HepG2 (cell line): ENCODE data around the gene DBNDD2. TPM values are rescaled to one million over a fixed set of nuclear protein-coding genes. Genes with fewer than 3 reads are reported as not detected.

Source experiments
- ARNT ChIP-seq: fragments of 450-650 bp; IDR thresholded peaks from 2 replicates; pipeline ENCODE4 v1.6.1; 2017
- ATF1 ChIP-seq: IDR thresholded peaks from 2 replicates; pipeline ENCODE4 v1.6.1; 2016; ENCODE audit warnings: mild to moderate bottlenecking, control low read depth
- EHMT2 ChIP-seq: fragments of 200-600 bp; sonication (generic); IDR thresholded peaks from 2 replicates; pipeline ENCODE4 v1.7.0; 2017; ENCODE audit warnings: antibody characterized with exemption, low read depth, low read length, borderline replicate concordance
- GABPA ChIP-seq, 2 experiments: IDR thresholded peaks; 2 replicates each; pipeline ENCODE4 v1.6.1; 2011 to 2016; ENCODE audit warnings: low read depth in 2 of 2, low read length in 1 of 2, missing biosample characterization in 1 of 2, missing genetic modification characterization in 1 of 2
- GZF1 ChIP-seq: sonication (generic); formaldehyde crosslinking; IDR thresholded peaks from 2 replicates; pipeline ENCODE4 v1.5.1; 2020; ENCODE audit warnings: mild to moderate bottlenecking, missing genetic modification reagents
- HMGA1 ChIP-seq: sonication (generic); formaldehyde crosslinking; conservative IDR thresholded peaks from 2 replicates; pipeline ENCODE4 v1.4.0; 2020; ENCODE audit warnings: missing genetic modification reagents
- JUNB ChIP-seq: sonication (generic); formaldehyde crosslinking; IDR thresholded peaks from 2 replicates; pipeline ENCODE4 v1.8.0; 2022; ENCODE audit warnings: missing genetic modification reagents, mild to moderate bottlenecking, borderline replicate concordance
- KLF6 ChIP-seq: IDR thresholded peaks from 2 replicates; pipeline ENCODE4 v1.8.0; 2016; ENCODE audit warnings: missing biosample characterization, missing genetic modification reagents
- MAFF ChIP-seq: IDR thresholded peaks from 2 replicates; pipeline ENCODE4 v1.6.1; 2011; ENCODE audit warnings: low read depth, low read length, improper control_type of control experiment
- PRMT3 ChIP-seq: sonication (generic); formaldehyde crosslinking; IDR thresholded peaks from 2 replicates; pipeline ENCODE4 v1.8.1; 2022; ENCODE audit warnings: low read depth, mild to moderate bottlenecking, moderate library complexity, missing genetic modification reagents, borderline replicate concordance
- SIN3A ChIP-seq: IDR thresholded peaks from 2 replicates; pipeline ENCODE4 v1.6.1; 2011; ENCODE audit warnings: low read depth, mild to moderate bottlenecking, control low read depth, low read length, borderline replicate concordance
- SPEN ChIP-seq: sonication (generic); formaldehyde crosslinking; IDR thresholded peaks from 2 replicates; pipeline ENCODE4 v1.5.1; 2020; ENCODE audit warnings: low read depth, mild to moderate bottlenecking, missing genetic modification reagents
- SRF ChIP-seq: IDR thresholded peaks from 2 replicates; pipeline ENCODE4 v1.6.1; 2011; ENCODE audit warnings: mild to moderate bottlenecking, low read depth, low read length, moderate library complexity
- ZNF143 ChIP-seq: sonication (generic); formaldehyde crosslinking; IDR thresholded peaks from 2 replicates; pipeline ENCODE4 v1.4.0; 2020; ENCODE audit warnings: missing genetic modification reagents
- ZNF331 ChIP-seq: sonication (generic); formaldehyde crosslinking; IDR thresholded peaks from 2 replicates; pipeline ENCODE4 v1.4.0; 2020; ENCODE audit warnings: missing genetic modification reagents
- ZNF333 ChIP-seq: sonication (generic); formaldehyde crosslinking; IDR thresholded peaks from 2 replicates; pipeline ENCODE4 v1.4.0; 2020; ENCODE audit warnings: mild to moderate bottlenecking, missing genetic modification reagents, borderline replicate concordance
- ZNF383 ChIP-seq: sonication (generic); formaldehyde crosslinking; IDR thresholded peaks from 2 replicates; pipeline ENCODE4 v1.4.0; 2020; ENCODE audit warnings: missing genetic modification reagents, mild to moderate bottlenecking, borderline replicate concordance
- ZNF501 ChIP-seq: sonication (generic); formaldehyde crosslinking; IDR thresholded peaks from 2 replicates; pipeline ENCODE4 v1.5.1; 2020; ENCODE audit warnings: mild to moderate bottlenecking, moderate library complexity, missing genetic modification reagents
- ZNF552 ChIP-seq: sonication (generic); formaldehyde crosslinking; IDR thresholded peaks from 2 replicates; pipeline ENCODE4 v1.9.0; 2022; ENCODE audit warnings: missing genetic modification reagents, mild to moderate bottlenecking, borderline replicate concordance
- ZNF660 ChIP-seq: sonication (generic); formaldehyde crosslinking; IDR thresholded peaks from 2 replicates; pipeline ENCODE4 v1.5.1; 2020; ENCODE audit warnings: mild to moderate bottlenecking, low read depth, missing genetic modification reagents, borderline replicate concordance
- ZNF782 ChIP-seq: sonication (generic); formaldehyde crosslinking; IDR thresholded peaks from 2 replicates; pipeline ENCODE4 v1.4.0; 2020; ENCODE audit warnings: missing genetic modification reagents, mild to moderate bottlenecking, borderline replicate concordance
- ZSCAN9 ChIP-seq: IDR thresholded peaks from 2 replicates; pipeline ENCODE4 v1.6.1; 2016; ENCODE audit warnings: borderline replicate concordance
- polyA plus RNA-seq, 8 experiments: library from polyadenylated mRNA; depleted of rRNA in 3 of 8; stranded (reverse) in 7 of 8; unstranded in 1 of 8; fragments of >200 nt; fragmentation: Illumina TruSeq in 4 of 8; extraction: Trizol in 4 of 8; gene quantifications; 2 replicates each; pipeline versions ENCODE4 v1.2.1 to v1.2.3, GENCODE V29; 2011 to 2016; ENCODE audit warnings: low read depth in 4 of 8, missing spikeins in 1 of 8, mixed read lengths in 1 of 8; ENCODE audit not compliant: insufficient read depth in 1 of 8
- total RNA-seq, 5 experiments: library from RNA; depleted of rRNA; stranded (reverse); fragments of >200 nt; fragmentation: Illumina TruSeq; extraction: Trizol; gene quantifications; 2 replicates each; pipeline ENCODE4 v1.2.3, GENCODE V29; 2016; ENCODE audit warnings: low read depth in 1 of 5
- TF ChIP-seq, protein P1 (sequence below): sonication (generic); formaldehyde crosslinking; IDR thresholded peaks from 2 replicates; pipeline ENCODE4 v1.4.0; 2020; ENCODE audit warnings: low read depth, mild to moderate bottlenecking, missing genetic modification reagents
- TF ChIP-seq, protein P2 (sequence below): fragments of 450-650 bp; IDR thresholded peaks from 2 replicates; pipeline ENCODE4 v1.6.1; 2017
- TF ChIP-seq, protein P3 (sequence below): IDR thresholded peaks from 2 replicates; pipeline ENCODE4 v1.6.1; 2016
- TF ChIP-seq, protein P4 (sequence below): sonication (generic); formaldehyde crosslinking; IDR thresholded peaks from 2 replicates; pipeline ENCODE4 v1.5.1; 2020; ENCODE audit warnings: mild to moderate bottlenecking, moderate library complexity, missing genetic modification reagents

Gene DBNDD2
- total and polyA plus RNA-seq, 2 of the 13 experiments (the other 11 are each of a cell fraction or from before 2014, with no cell fraction given) = 16.7 to 47.6 TPM

DNA sequence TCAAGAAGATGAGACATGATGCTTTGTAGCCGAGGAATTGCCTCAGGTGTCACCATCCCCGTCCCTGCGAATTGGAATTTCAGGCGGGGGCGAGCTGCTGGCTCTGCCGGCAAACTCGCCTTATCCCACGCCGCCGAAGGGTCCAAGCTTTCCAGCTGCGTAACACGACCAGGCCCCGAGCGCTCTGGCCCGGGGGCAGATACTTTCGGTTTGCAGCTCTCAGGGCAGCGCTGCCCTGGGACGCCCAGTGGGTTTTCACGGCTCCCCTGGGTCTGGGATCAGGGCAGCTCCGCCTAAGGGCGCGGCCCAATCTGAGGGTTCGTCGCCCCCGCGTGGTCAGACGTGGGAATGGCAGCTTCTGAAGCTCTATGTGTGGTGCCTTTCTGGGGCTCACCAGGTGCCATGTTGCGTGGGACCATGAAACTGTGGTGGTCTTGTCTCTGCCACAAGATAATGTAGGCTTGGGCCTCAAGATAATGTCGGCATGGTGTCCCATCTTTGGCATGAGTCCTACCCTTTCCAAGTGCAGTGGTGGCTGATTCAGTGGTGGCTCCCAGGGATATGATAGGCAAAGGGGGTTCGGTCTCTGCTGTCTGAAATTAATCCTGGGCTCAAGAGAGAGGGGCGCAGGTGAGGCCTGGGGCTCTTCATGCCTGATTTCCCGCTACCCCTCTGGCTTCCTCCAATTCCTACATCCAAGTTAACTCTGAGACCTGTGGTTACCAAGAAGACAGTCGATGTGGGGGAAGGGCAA lies 28.8 kb downstream of the DBNDD2 start (continued):
- TF ChIP-seq ZNF782 (CRISPR knock-in tag) (peak; percentile 94; the same call in 1 of the 2 replicates), ZNF143 (CRISPR knock-in tag) (no peak), ATF1 (no peak), PRMT3 (CRISPR knock-in tag) (no peak), ZNF660 (CRISPR knock-in tag) (no peak), GABPA (IDR thresholded peaks at IDR 0.05; ENCODE audit: low read depth, low read length) (no peak), GABPA (CRISPR knock-in tag; IDR thresholded peaks at IDR 0.05; ENCODE audit: low read depth) (no peak; the same call in 1 of the 2 replicates), JUNB (no peak), MAFF (no peak), KLF6 (CRISPR knock-in tag) (peak; percentile 85; the same call in 1 of the 2 replicates), ZNF383 (CRISPR knock-in tag) (0 out of 2 replicates have a peak, but pooled peaks have one; percentile 45), ARNT (no peak), HMGA1 (CRISPR knock-in tag) (no peak), GZF1 (CRISPR knock-in tag) (peak; percentile 51; the same call in 1 of the 2 replicates), EHMT2 (no peak), ZNF331 (peak; percentile 79), ZNF501 (CRISPR knock-in tag) (peak; percentile 97), SPEN (CRISPR knock-in tag) (peak; percentile 79; the same call in 1 of the 2 replicates), SIN3A (no peak), ZNF333 (CRISPR knock-in tag) (no peak), SRF (no peak), ZNF552 (CRISPR knock-in tag) (no peak), ZSCAN9 (CRISPR knock-in tag) (peak; percentile 53; the same call in 1 of the 2 replicates)
- TF ChIP-seq, protein P1, sequence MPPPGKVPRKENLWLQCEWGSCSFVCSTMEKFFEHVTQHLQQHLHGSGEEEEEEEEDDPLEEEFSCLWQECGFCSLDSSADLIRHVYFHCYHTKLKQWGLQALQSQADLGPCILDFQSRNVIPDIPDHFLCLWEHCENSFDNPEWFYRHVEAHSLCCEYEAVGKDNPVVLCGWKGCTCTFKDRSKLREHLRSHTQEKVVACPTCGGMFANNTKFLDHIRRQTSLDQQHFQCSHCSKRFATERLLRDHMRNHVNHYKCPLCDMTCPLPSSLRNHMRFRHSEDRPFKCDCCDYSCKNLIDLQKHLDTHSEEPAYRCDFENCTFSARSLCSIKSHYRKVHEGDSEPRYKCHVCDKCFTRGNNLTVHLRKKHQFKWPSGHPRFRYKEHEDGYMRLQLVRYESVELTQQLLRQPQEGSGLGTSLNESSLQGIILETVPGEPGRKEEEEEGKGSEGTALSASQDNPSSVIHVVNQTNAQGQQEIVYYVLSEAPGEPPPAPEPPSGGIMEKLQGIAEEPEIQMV (CRISPR knock-in tag) = 0 out of 2 replicates have a peak, but pooled peaks have one; percentile 83
- TF ChIP-seq, protein P2, sequence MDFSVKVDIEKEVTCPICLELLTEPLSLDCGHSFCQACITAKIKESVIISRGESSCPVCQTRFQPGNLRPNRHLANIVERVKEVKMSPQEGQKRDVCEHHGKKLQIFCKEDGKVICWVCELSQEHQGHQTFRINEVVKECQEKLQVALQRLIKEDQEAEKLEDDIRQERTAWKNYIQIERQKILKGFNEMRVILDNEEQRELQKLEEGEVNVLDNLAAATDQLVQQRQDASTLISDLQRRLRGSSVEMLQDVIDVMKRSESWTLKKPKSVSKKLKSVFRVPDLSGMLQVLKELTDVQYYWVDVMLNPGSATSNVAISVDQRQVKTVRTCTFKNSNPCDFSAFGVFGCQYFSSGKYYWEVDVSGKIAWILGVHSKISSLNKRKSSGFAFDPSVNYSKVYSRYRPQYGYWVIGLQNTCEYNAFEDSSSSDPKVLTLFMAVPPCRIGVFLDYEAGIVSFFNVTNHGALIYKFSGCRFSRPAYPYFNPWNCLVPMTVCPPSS = no peak
- TF ChIP-seq, protein P3, sequence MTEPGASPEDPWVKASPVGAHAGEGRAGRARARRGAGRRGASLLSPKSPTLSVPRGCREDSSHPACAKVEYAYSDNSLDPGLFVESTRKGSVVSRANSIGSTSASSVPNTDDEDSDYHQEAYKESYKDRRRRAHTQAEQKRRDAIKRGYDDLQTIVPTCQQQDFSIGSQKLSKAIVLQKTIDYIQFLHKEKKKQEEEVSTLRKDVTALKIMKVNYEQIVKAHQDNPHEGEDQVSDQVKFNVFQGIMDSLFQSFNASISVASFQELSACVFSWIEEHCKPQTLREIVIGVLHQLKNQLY (CRISPR knock-in tag) = 0 out of 2 replicates have a peak, but pooled peaks have one; percentile 17
- TF ChIP-seq, protein P4, sequence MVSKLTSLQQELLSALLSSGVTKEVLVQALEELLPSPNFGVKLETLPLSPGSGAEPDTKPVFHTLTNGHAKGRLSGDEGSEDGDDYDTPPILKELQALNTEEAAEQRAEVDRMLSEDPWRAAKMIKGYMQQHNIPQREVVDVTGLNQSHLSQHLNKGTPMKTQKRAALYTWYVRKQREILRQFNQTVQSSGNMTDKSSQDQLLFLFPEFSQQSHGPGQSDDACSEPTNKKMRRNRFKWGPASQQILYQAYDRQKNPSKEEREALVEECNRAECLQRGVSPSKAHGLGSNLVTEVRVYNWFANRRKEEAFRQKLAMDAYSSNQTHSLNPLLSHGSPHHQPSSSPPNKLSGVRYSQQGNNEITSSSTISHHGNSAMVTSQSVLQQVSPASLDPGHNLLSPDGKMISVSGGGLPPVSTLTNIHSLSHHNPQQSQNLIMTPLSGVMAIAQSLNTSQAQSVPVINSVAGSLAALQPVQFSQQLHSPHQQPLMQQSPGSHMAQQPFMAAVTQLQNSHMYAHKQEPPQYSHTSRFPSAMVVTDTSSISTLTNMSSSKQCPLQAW = peak; percentile 95
